GM10266 (cell line): Measurements from ENCODE around the gene BACH2.

ENCODE experiments used
- DNase-seq: peaks from one replicate; pipeline ENCODE4 v3.0.0; 2012; ENCODE audit errors: extremely low spot score
- CTCF ChIP-seq: IDR thresholded peaks from 2 replicates; pipeline ENCODE4 v1.5.1; 2012; ENCODE audit warnings: mild to moderate bottlenecking, low read depth; ENCODE audit not compliant: control insufficient read depth, insufficient read depth; ENCODE audit errors: missing control alignments

Gene BACH2

GRCh38 chr6:90250405-90250804 lies 46.2 kb downstream of the BACH2 start:
- no peak for DNase-seq
- no peak for TF ChIP-seq CTCF

GRCh38 chr6:90249458-90249857 lies 47.2 kb downstream of the BACH2 start:
- DNase-seq, result no peak
- TF ChIP-seq CTCF, result no peak

- DNase-seq, result no peak
These were observed 47.6 kb downstream of the BACH2 start for GRCh38 chr6:90249034-90249433.

GRCh38 chr6:90247262-90247661 lies 49.4 kb downstream of the BACH2 start:
- no peak for TF ChIP-seq CTCF
- no peak for DNase-seq

More at GRCh38 chr6:90249034-90249433, 47.6 kb downstream of the BACH2 start:
- no peak for TF ChIP-seq CTCF

- TF ChIP-seq CTCF, result no peak
- DNase-seq, result no peak
These were observed 55.3 kb downstream of the BACH2 start for GRCh38 chr6:90241229-90241880.

GRCh38 chr6:90238496-90239266 lies 58.0 kb downstream of the BACH2 start:
- TF ChIP-seq CTCF, result no peak
- DNase-seq, result no peak
